Activated CD8-positive, alpha-beta memory T cell treated with anti-CD3 and anti-CD28 coated beads, Interleukin-2, amount 50 U/mL, for 48 hours (primary cell): Measurements from ENCODE around the gene SDE2.
A peak's percentile ranks its signal among the peaks of the same experiment; 100 is the strongest.
"Not testable (repeated sequence)": the region's sequence is repeated elsewhere in the genome, so short reads cannot be mapped to it uniquely, and the experiment has no call there.

Experiments used
- DNase-seq: peaks from one replicate; pipeline ENCODE4 v3.0.0-alpha.2; 2020

The SDE2 gene

GRCh38 chr1:226004396-226004795, 5.3 kb upstream of the SDE2 start:
- DNase-seq, result no peak

GRCh38 chr1:226003502-226004170, 4.5 kb upstream of the SDE2 start:
- no peak for DNase-seq

GRCh38 chr1:226002667-226003501, 3.7 kb upstream of the SDE2 start:
- DNase-seq, result no peak

GRCh38 chr1:226001963-226002666, 3.0 kb upstream of the SDE2 start:
- peak; percentile 66 for DNase-seq

GRCh38 chr1:226001088-226001487, 1.9 kb upstream of the SDE2 start:
- no peak for DNase-seq

- DNase-seq, result not testable (repeated sequence)
These were observed 1.4 kb upstream of the SDE2 start for GRCh38 chr1:226000493-226001081.

GRCh38 chr1:225999912-226000337, 782 bp upstream of the SDE2 start:
- no peak for DNase-seq

GRCh38 chr1:225998560-225999226, 450 bp downstream of the SDE2 start:
- DNase-seq, result no peak

GRCh38 chr1:225996946-225997545, 2.1 kb downstream of the SDE2 start:
- DNase-seq, result no peak

GRCh38 chr1:225995919-225996864, 3.0 kb downstream of the SDE2 start:
- no peak for DNase-seq

GRCh38 chr1:225990705-225991464, 8.3 kb downstream of the SDE2 start:
- no peak for DNase-seq

- DNase-seq, result no peak
These were observed 11.4 kb downstream of the SDE2 start for GRCh38 chr1:225987491-225988316.

- no peak for DNase-seq
These were observed 17.4 kb downstream of the SDE2 start for GRCh38 chr1:225981714-225982113.

- DNase-seq, result no peak
These were observed 18.9 kb downstream of the SDE2 start for GRCh38 chr1:225980005-225980836.

GRCh38 chr1:225979421-225979820, 19.7 kb downstream of the SDE2 start:
- no peak for DNase-seq

GRCh38 chr1:225977937-225978748, 21.0 kb downstream of the SDE2 start:
- DNase-seq, result peak; percentile 49

GRCh38 chr1:225975146-225975545, 24.0 kb downstream of the SDE2 start:
- peak; percentile 30 for DNase-seq
